ENCODE measurements around the gene ICAM1.

- TF ChIP-seq EZH2 (IDR thresholded peaks at IDR 0.05; ENCODE audit: low read length, missing control alignments) (no peak), CTCF (conservative IDR thresholded peaks at IDR 0.05 in 1 of 2, IDR thresholded peaks at IDR 0.05 in 1 of 2; ENCODE audit: low read depth in 1 of 2, low read length in 2 of 2) (no peak)
Observed at GRCh38 chr19:10238172-10238783, 32.6 kb upstream of the ICAM1 start.

All from fibroblast of lung (primary cell).